ENCODE data around the gene ARSG. TPM values are rescaled to one million over a fixed set of nuclear protein-coding genes. Genes with fewer than 3 reads are reported as not detected.

ARSG gene
- polyA plus RNA-seq, 2 of the 4 experiments (the other 2 are of a cell fraction), result 0.57 to 1.7 TPM

- 58% methylated on average over 7 of the region's 7 CpGs for WGBS (ENCODE audit: missing lambda C conversion rate)
- TF ChIP-seq, protein P1, sequence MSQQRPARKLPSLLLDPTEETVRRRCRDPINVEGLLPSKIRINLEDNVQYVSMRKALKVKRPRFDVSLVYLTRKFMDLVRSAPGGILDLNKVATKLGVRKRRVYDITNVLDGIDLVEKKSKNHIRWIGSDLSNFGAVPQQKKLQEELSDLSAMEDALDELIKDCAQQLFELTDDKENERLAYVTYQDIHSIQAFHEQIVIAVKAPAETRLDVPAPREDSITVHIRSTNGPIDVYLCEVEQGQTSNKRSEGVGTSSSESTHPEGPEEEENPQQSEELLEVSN (IDR thresholded peaks at IDR 0.05; ENCODE audit: borderline replicate concordance, low read depth), result no peak
- TF ChIP-seq HOXB13 (CRISPR knock-in tag; IDR thresholded peaks at IDR 0.05; ENCODE audit: low read depth) (no peak), KDM1A (IDR thresholded peaks at IDR 0.05; ENCODE audit: low read depth) (no peak), HDAC2 (IDR thresholded peaks at IDR 0.05) (no peak), MAFK (IDR thresholded peaks at IDR 0.05; ENCODE audit: partially characterized antibody) (no peak), FOSL2 (IDR thresholded peaks at IDR 0.05) (no peak), FOSL2 (CRISPR knock-in tag; IDR thresholded peaks at IDR 0.05) (no peak), ZC3H11A (IDR thresholded peaks at IDR 0.05) (no peak), RARB (CRISPR knock-in tag; IDR thresholded peaks at IDR 0.05) (no peak), RAD21 (conservative IDR thresholded peaks at IDR 0.05 in 1 of 2, IDR thresholded peaks at IDR 0.05 in 1 of 2) (no peak), JUN (IDR thresholded peaks at IDR 0.05) (no peak), EP300 (IDR thresholded peaks at IDR 0.05) (no peak), EHF (CRISPR knock-in tag; IDR thresholded peaks at IDR 0.05) (no peak), NPAS2 (CRISPR knock-in tag; IDR thresholded peaks at IDR 0.05; ENCODE audit: borderline replicate concordance) (no peak), CHD2 (IDR thresholded peaks at IDR 0.05; ENCODE audit: low read length, partially characterized antibody) (no peak), PBX3 (IDR thresholded peaks at IDR 0.05) (no peak), MAX (IDR thresholded peaks at IDR 0.05) (no peak), USF2 (IDR thresholded peaks at IDR 0.05) (no peak), REST (IDR thresholded peaks at IDR 0.05) (no peak), SREBF2 (IDR thresholded peaks at IDR 0.05) (no peak)
- TF ChIP-seq, protein P2, sequence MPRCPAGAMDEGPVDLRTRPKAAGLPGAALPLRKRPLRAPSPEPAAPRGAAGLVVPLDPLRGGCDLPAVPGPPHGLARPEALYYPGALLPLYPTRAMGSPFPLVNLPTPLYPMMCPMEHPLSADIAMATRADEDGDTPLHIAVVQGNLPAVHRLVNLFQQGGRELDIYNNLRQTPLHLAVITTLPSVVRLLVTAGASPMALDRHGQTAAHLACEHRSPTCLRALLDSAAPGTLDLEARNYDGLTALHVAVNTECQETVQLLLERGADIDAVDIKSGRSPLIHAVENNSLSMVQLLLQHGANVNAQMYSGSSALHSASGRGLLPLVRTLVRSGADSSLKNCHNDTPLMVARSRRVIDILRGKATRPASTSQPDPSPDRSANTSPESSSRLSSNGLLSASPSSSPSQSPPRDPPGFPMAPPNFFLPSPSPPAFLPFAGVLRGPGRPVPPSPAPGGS (IDR thresholded peaks at IDR 0.05), result no peak
- no peak for FAIRE-seq
- no peak for DNase-seq (ENCODE audit: low read depth in 1 of 2, low spot score in 1 of 2)
- ChIA-PET CTCF (interaction anchor here (0.8 to 6.9 kb wide), 7 partner anchors 13 to 224 kb away, joined by 3 to 122 read pairs (median 5); no protein-coding TSS in a partner anchor), POLR2A (no interaction called here)
- H3K9me3 ChIP-seq, result 0 out of 3 replicates have a peak, but pooled peaks cover 4% of the 10 kb centered on the region
- H3K4me2 ChIP-seq, result no peak overlapping the region
- H3K4me1 ChIP-seq, result 0 out of 3 replicates have a peak, but pooled peaks cover 3% of the 10 kb centered on the region
- no peak for ATAC-seq
- no peak overlapping the region for H3K4me3 ChIP-seq
- H3K27ac ChIP-seq, result no peak overlapping the region
Observed at GRCh38 chr17:68397108-68397536, 105.8 kb downstream of the ARSG start.
